H1 (cell line): ENCODE results near the gene LIFR. TPM values are rescaled to one million over a fixed set of nuclear protein-coding genes. Genes with fewer than 3 reads are reported as not detected.

ENCODE experiments used
- CTCF ChIA-PET: fragments of 300-600 bp; sonication (Branson Sonifier 250); formaldehyde crosslinking; loops from one replicate; lab custom pipeline; 2021; ENCODE audit not compliant: partially characterized antibody; lab: Charles Lee
- POLR2A ChIA-PET: fragments of 300-600 bp; sonication (Branson Sonifier 250); formaldehyde crosslinking; loops from one replicate; lab custom pipeline; 2021; ENCODE audit warnings: inconsistent platforms; ENCODE audit not compliant: partially characterized antibody; lab: Charles Lee
- DNase-seq, 2 experiments: peaks; one replicate each; pipeline versions ENCODE4 v3.0.0 to v3.0.0-alpha.2; 2010 to 2022; ENCODE audit warnings: low spot score in 2 of 2, low read depth in 1 of 2, mixed read lengths in 1 of 2
- FAIRE-seq: peaks from 2 replicates; lab custom pipeline; 2011; peaks lifted over from hg19 to GRCh38; lab: Jason Lieb, UNC
- H2AFZ ChIP-seq: 2 replicates; pipeline ENCODE4 v1.8.1; 2012; ENCODE audit warnings: low read length, inconsistent platforms
- H2AK5ac ChIP-seq: 2 replicates; pipeline ENCODE4 v1.6.1; 2013; ENCODE audit warnings: low read depth, low read length
- H2BK120ac ChIP-seq: replicated peaks from 2 replicates; pipeline ENCODE3; 2013; ENCODE audit warnings: low read depth, low read length, inconsistent platforms
- H2BK12ac ChIP-seq: 2 replicates; pipeline ENCODE4 v1.6.1; 2013; ENCODE audit warnings: low read depth, low read length
- H2BK15ac ChIP-seq: 2 replicates; pipeline ENCODE4 v1.6.1; 2013; ENCODE audit warnings: low read length
- H2BK20ac ChIP-seq: 2 replicates; pipeline ENCODE4 v1.6.1; 2013; ENCODE audit warnings: low read length
- H2BK5ac ChIP-seq: 2 replicates; pipeline ENCODE4 v1.6.1; 2013; ENCODE audit warnings: low read depth, low read length
- H3K14ac ChIP-seq: 2 replicates; pipeline ENCODE4 v1.6.1; 2013; ENCODE audit warnings: inconsistent platforms; ENCODE audit not compliant: insufficient read length
- H3K18ac ChIP-seq: 2 replicates; pipeline ENCODE4 v1.6.1; 2013; ENCODE audit warnings: low read length; ENCODE audit errors: extremely low read depth
- H3K23ac ChIP-seq: 2 replicates; pipeline ENCODE4 v1.6.1; 2013; ENCODE audit warnings: inconsistent platforms; ENCODE audit not compliant: insufficient read length
- H3K23me2 ChIP-seq: 2 replicates; pipeline ENCODE4 v1.6.1; 2013; ENCODE audit warnings: low read depth, low read length
- H3K27ac ChIP-seq: 2 replicates; pipeline ENCODE4 v1.6.1; 2011; ENCODE audit warnings: low read depth, low read length, inconsistent platforms
- H3K27me3 ChIP-seq, 4 experiments: replicated peaks in 1 of 4; 1 replicate in 1 of 4; 2 replicates in 3 of 4; pipeline versions ENCODE4 v1.6.1 to v1.8.1; 2011 to 2013; ENCODE audit warnings: low read length in 3 of 4, mild to moderate bottlenecking in 3 of 4, inconsistent platforms in 2 of 4, mixed read lengths in 2 of 4, moderate library complexity in 1 of 4; ENCODE audit not compliant: control insufficient read depth in 3 of 4, insufficient read depth in 3 of 4; ENCODE audit errors: extremely low read depth in 1 of 4
- H3K36me3 ChIP-seq, 4 experiments: 2 replicates each; pipeline versions ENCODE4 v1.6.1 to v1.8.1; 2011 to 2013; ENCODE audit warnings: mild to moderate bottlenecking in 4 of 4, low read length in 3 of 4, moderate library complexity in 2 of 4, control low read depth in 1 of 4, inconsistent platforms in 1 of 4; ENCODE audit not compliant: insufficient read depth in 4 of 4, control insufficient read depth in 2 of 4
- H3K4ac ChIP-seq: replicated peaks from 2 replicates; pipeline ENCODE3; 2013; ENCODE audit warnings: low read length, low read depth, mixed read lengths, inconsistent platforms; ENCODE audit not compliant: insufficient read length
- H3K4me1 ChIP-seq, 4 experiments: replicated peaks in 1 of 4; 1 replicate in 1 of 4; 2 replicates in 3 of 4; pipeline versions ENCODE4 v1.6.1 to v1.8.1; 2011 to 2013; ENCODE audit warnings: low read length in 3 of 4, inconsistent platforms in 2 of 4, mixed read lengths in 1 of 4; ENCODE audit not compliant: insufficient read depth in 4 of 4, control insufficient read depth in 3 of 4
- H3K4me2 ChIP-seq, 2 experiments: 2 replicates each; pipeline versions ENCODE4 v1.6.1 to v1.8.1; 2011 to 2013; ENCODE audit warnings: low read depth in 2 of 2, low read length in 2 of 2, control low read depth in 1 of 2, inconsistent platforms in 1 of 2, mild to moderate bottlenecking in 1 of 2; ENCODE audit not compliant: insufficient read depth in 1 of 2
- H3K4me3 ChIP-seq, 4 experiments: fragments of 200-600, 300-600 bp in 1 of 4; sonication (generic), shearing (Covaris generic), sonication (Bioruptor Twin) in 1 of 4; 2 replicates each; pipeline versions ENCODE4 v1.5.1 to v1.8.1; 2011 to 2016; ENCODE audit warnings: low read length in 4 of 4, low read depth in 3 of 4, control low read depth in 2 of 4, inconsistent platforms in 2 of 4, mild to moderate bottlenecking in 2 of 4, mixed read lengths in 1 of 4, moderate library complexity in 1 of 4; ENCODE audit not compliant: insufficient read depth in 2 of 4; ENCODE audit errors: extremely low read depth in 1 of 4
- H3K56ac ChIP-seq: replicated peaks from 2 replicates; pipeline ENCODE3; 2013; ENCODE audit warnings: low read depth, mild to moderate bottlenecking, mixed read lengths, low read length, inconsistent platforms; ENCODE audit not compliant: insufficient read length
- H3K79me1 ChIP-seq: 2 replicates; pipeline ENCODE4 v1.6.1; 2013; ENCODE audit warnings: low read depth, low read length, control low read depth
- H3K79me2 ChIP-seq, 2 experiments: 2 replicates each; pipeline versions ENCODE4 v1.6.1 to v1.8.1; 2012 to 2013; ENCODE audit warnings: low read length in 2 of 2, mild to moderate bottlenecking in 2 of 2, inconsistent platforms in 1 of 2; ENCODE audit not compliant: insufficient read depth in 2 of 2, control insufficient read depth in 1 of 2
- H3K9ac ChIP-seq, 4 experiments: replicated peaks in 1 of 4; 1 replicate in 1 of 4; 2 replicates in 3 of 4; pipeline versions ENCODE4 v1.6.1 to v1.8.1; 2011 to 2013; ENCODE audit warnings: low read depth in 3 of 4, low read length in 3 of 4, control low read depth in 2 of 4, mild to moderate bottlenecking in 2 of 4, moderate library complexity in 2 of 4, inconsistent platforms in 1 of 4; ENCODE audit errors: extremely low read depth in 1 of 4
- H3K9me3 ChIP-seq, 2 experiments: 2 replicates each; pipeline versions ENCODE4 v1.6.1 to v1.8.1; 2012 to 2013; ENCODE audit warnings: mild to moderate bottlenecking in 2 of 2, moderate library complexity in 2 of 2, control low read depth in 1 of 2, inconsistent platforms in 1 of 2, low read depth in 1 of 2, low read length in 1 of 2, mixed read lengths in 1 of 2; ENCODE audit not compliant: insufficient read depth in 2 of 2
- H4K20me1 ChIP-seq, 2 experiments: replicated peaks in 1 of 2; 2 replicates each; pipeline versions ENCODE3 to v1.8.1; 2011 to 2013; ENCODE audit warnings: inconsistent platforms in 2 of 2, low read length in 2 of 2, mild to moderate bottlenecking in 1 of 2; ENCODE audit not compliant: insufficient read depth in 2 of 2, control insufficient read depth in 1 of 2
- H4K5ac ChIP-seq: 2 replicates; pipeline ENCODE4 v1.6.1; 2013; ENCODE audit warnings: low read length, low read depth, mixed read lengths, inconsistent platforms; ENCODE audit not compliant: insufficient read length
- H4K8ac ChIP-seq: 2 replicates; pipeline ENCODE4 v1.8.0; 2013; ENCODE audit warnings: mild to moderate bottlenecking, moderate library complexity, low read length, inconsistent platforms; ENCODE audit not compliant: insufficient read depth; ENCODE audit errors: extremely low read depth
- H4K91ac ChIP-seq: replicated peaks from 2 replicates; pipeline ENCODE3; 2013; ENCODE audit warnings: low read length, mixed read lengths, inconsistent platforms; ENCODE audit not compliant: insufficient read length
- BACH1 ChIP-seq: IDR thresholded peaks from 2 replicates; pipeline ENCODE4 v1.6.1; 2012; ENCODE audit warnings: low read length, improper control_type of control experiment
- BRCA1 ChIP-seq: IDR thresholded peaks from 2 replicates; pipeline ENCODE4 v1.6.1; 2012; ENCODE audit warnings: low read depth, low read length, improper control_type of control experiment
- GTF2F1 ChIP-seq: IDR thresholded peaks from 2 replicates; pipeline ENCODE4 v1.6.1; 2012; ENCODE audit warnings: low read depth, low read length, improper control_type of control experiment, borderline replicate concordance
- NRF1 ChIP-seq: IDR thresholded peaks from 2 replicates; pipeline ENCODE4 v1.6.1; 2011; ENCODE audit warnings: mild to moderate bottlenecking, low read depth, low read length, improper control_type of control experiment
- RNF2 ChIP-seq: fragments of 200-900, 300-1000 bp; sonication (generic); IDR thresholded peaks from 2 replicates; pipeline ENCODE4 v1.7.1; 2016; ENCODE audit warnings: borderline replicate concordance, low read depth, mild to moderate bottlenecking, antibody characterized with exemption, low read length; ENCODE audit not compliant: poor library complexity, severe bottlenecking; ENCODE audit errors: missing control alignments
- SIN3A ChIP-seq, 2 experiments: IDR thresholded peaks in 1 of 2; conservative IDR thresholded peaks in 1 of 2; 2 replicates each; pipeline ENCODE4 v1.6.1; 2011 to 2012; ENCODE audit warnings: low read length in 2 of 2, improper control_type of control experiment in 1 of 2, low read depth in 1 of 2, mild to moderate bottlenecking in 1 of 2
- SIX5 ChIP-seq: IDR thresholded peaks from 2 replicates; pipeline ENCODE4 v1.6.1; 2011; ENCODE audit warnings: mild to moderate bottlenecking, low read depth, low read length
- TAF1 ChIP-seq: IDR thresholded peaks from 2 replicates; pipeline ENCODE4 v1.6.1; 2011; ENCODE audit warnings: mild to moderate bottlenecking, low read depth, low read length
- TBP ChIP-seq: IDR thresholded peaks from 2 replicates; pipeline ENCODE4 v1.6.1; 2011; ENCODE audit warnings: low read depth, low read length, improper control_type of control experiment
- TCF12 ChIP-seq: IDR thresholded peaks from 2 replicates; pipeline ENCODE4 v1.6.1; 2011; ENCODE audit warnings: low read depth, mild to moderate bottlenecking, low read length
- ZNF274 ChIP-seq: IDR thresholded peaks from 2 replicates; pipeline ENCODE4 v1.7.0; 2012; ENCODE audit warnings: low read length, borderline replicate concordance; ENCODE audit errors: extremely low read depth
- WGBS, 2 experiments: shearing (Covaris generic) in 1 of 2; methylation state at CpG; one replicate each; pipeline versions ENCODE4 v1.1.6 to v1.1.7; 2013 to 2015; ENCODE audit warnings: low lambda C conversion rate in 2 of 2, mixed read lengths in 2 of 2, inconsistent platforms in 1 of 2, low coverage in 1 of 2, missing lambda C conversion rate in 1 of 2; ENCODE audit not compliant: insufficient replicate concordance in 2 of 2, insufficient coverage in 1 of 2, insufficient read length in 1 of 2; ENCODE audit errors: extremely low coverage in 1 of 2, missing lambda C conversion rate in 1 of 2; 5-methylcytosine and 5-hydroxymethylcytosine counted together
- polyA plus RNA-seq, 7 experiments: library from polyadenylated mRNA; depleted of rRNA in 3 of 7; stranded (reverse) in 5 of 7; unstranded in 2 of 7; fragments of >200 nt in 5 of 7; fragments of 200-250 nt in 2 of 7; gene quantifications; 1 replicate in 5 of 7; 2 replicates in 1 of 7; 4 replicates in 1 of 7; pipeline versions ENCODE4 v1.2.1 to v1.2.3, GENCODE V29; 2011 to 2013; ENCODE audit warnings: missing spikeins in 2 of 7, mixed read lengths in 2 of 7
- total RNA-seq: library from RNA; stranded (reverse); fragmentation: NEBNext Ultra II Directional; extraction: Animal tissue kit (Norgen Biotek cat#: 25700); gene quantifications from 2 replicates; pipeline ENCODE4 v1.2.1, GENCODE V29; 2021
- TF ChIP-seq, protein P1 (sequence below): IDR thresholded peaks from 2 replicates; pipeline ENCODE4 v1.6.1; 2012; ENCODE audit warnings: inconsistent platforms

The LIFR gene
- total and polyA plus RNA-seq, 2 of the 8 experiments (the other 6 are each of a cell fraction or from before 2014, with no cell fraction given), result 2.0 to 18.9 TPM

- FAIRE-seq (no peak), DNase-seq (no peak)
- Histone ChIP-seq H2AK5ac (no peak overlapping the region), H2BK12ac (no peak overlapping the region), H3K27me3 (no peaks in the 10 kb centered on the region), H4K8ac (peak overlapping the region; percentile 41; the same call in 1 of the 2 replicates), H3K4me1 (peaks cover 0 to 12% (median 2%) of the 10 kb centered on the region in 4 experiments; a peak in 3 of 7 replicates), H3K79me1 (no peaks in the 10 kb centered on the region), H2BK120ac (no peak overlapping the region), H3K4ac (no peak overlapping the region), H3K18ac (0 out of 2 replicates have a peak overlapping the region, but pooled peaks have one; percentile 4), H3K9me3 (no peaks in the 10 kb centered on the region), H3K4me2 (no peak overlapping the region), H2BK5ac (no peak overlapping the region; the same call in 1 of the 2 replicates), H3K14ac (no peak overlapping the region), H2BK20ac (no peak overlapping the region), H4K91ac (no peak overlapping the region), H3K9ac (no peak overlapping the region), H3K36me3 (no peaks in the 10 kb centered on the region), H4K5ac (no peak overlapping the region), H2AFZ (no peak overlapping the region), H3K23ac (no peak overlapping the region), H3K79me2 (no peaks in the 10 kb centered on the region), H3K56ac (no peak overlapping the region), H3K27ac (no peak overlapping the region), H4K20me1 (no peaks in the 10 kb centered on the region), H2BK15ac (no peak overlapping the region), H3K23me2 (no peaks in the 10 kb centered on the region), H3K4me3 (no peak overlapping the region)
- CTCF ChIA-PET, result interaction anchor here (0.8 to 1.8 kb wide), 8 partner anchors 11 to 341 kb away, joined by 3 to 7 read pairs (median 4); no protein-coding TSS in a partner anchor
- 86% methylated on average over 18 of the region's 18 CpGs; no CpG with 5 or more reads in 1 of the 2 experiments for WGBS, 2 experiments
- POLR2A ChIA-PET, result interaction anchor here (0.6 kb wide), 1 partner anchor 1128 kb away, joined by 3 read pairs; no protein-coding TSS in a partner anchor
- TF ChIP-seq SIX5, result no peak
- TF ChIP-seq RNF2, result no peak
- TF ChIP-seq SIN3A (conservative IDR thresholded peaks at IDR 0.05 in 1 of 2, IDR thresholded peaks at IDR 0.05 in 1 of 2; ENCODE audit: low read depth in 1 of 2, low read length in 2 of 2), result no peak
- no peak for TF ChIP-seq TCF12
- no peak for TF ChIP-seq TAF1
- TF ChIP-seq GTF2F1, result no peak
- TF ChIP-seq, protein P1, sequence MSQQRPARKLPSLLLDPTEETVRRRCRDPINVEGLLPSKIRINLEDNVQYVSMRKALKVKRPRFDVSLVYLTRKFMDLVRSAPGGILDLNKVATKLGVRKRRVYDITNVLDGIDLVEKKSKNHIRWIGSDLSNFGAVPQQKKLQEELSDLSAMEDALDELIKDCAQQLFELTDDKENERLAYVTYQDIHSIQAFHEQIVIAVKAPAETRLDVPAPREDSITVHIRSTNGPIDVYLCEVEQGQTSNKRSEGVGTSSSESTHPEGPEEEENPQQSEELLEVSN, result no peak
- TF ChIP-seq BRCA1, result no peak
- no peak for TF ChIP-seq BACH1
- no peak for TF ChIP-seq TBP
- no peak for TF ChIP-seq NRF1
- no peak for TF ChIP-seq ZNF274
Observed at GRCh38 chr5:38468978-38469706, 87.3 kb downstream of the LIFR start.
